PFSK-1 (cell line): ENCODE data around the gene NFKBIZ.

Experiments used
- POLR2AphosphoS5 ChIP-seq: IDR thresholded peaks from 2 replicates; pipeline ENCODE4 v1.6.1; 2012; ENCODE audit warnings: low read depth, mild to moderate bottlenecking, control low read depth, low read length, moderate library complexity
- REST ChIP-seq, 2 experiments: IDR thresholded peaks; 2 replicates each; pipeline versions ENCODE4 v1.6.1 to v1.8.0; 2011 to 2012; ENCODE audit warnings: low read depth in 2 of 2, low read length in 2 of 2, control low read depth in 1 of 2, inconsistent platforms in 1 of 2, mild to moderate bottlenecking in 1 of 2, moderate library complexity in 1 of 2; ENCODE audit not compliant: insufficient read depth in 1 of 2

DNA sequence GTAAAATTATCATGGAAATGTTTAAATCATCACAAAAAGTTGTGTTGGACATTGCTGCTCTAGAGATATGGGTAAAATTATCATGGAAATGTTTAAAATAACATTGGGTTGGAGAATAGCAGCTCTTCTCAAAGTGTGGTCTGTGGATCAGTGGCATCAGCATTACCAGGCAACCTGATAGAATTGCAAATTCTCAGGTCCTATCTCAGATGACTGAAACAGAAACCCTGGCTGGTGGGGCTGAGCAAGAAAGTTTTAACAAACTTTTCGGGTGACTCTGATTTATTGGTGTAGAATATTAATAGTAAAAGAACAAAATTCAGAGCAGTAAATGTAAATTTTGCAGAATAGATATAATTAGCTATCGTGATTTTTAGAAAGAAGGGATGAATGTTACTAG lies 41.4 kb upstream of the NFKBIZ start:
- TF ChIP-seq REST (IDR thresholded peaks at IDR 0.05; ENCODE audit: insufficient read depth in 1 of 2, low read depth in 2 of 2, low read length in 2 of 2) (no peak), POLR2AphosphoS5 (no peak)
